Neuronal stem cell (in vitro differentiated cells): Measurements from ENCODE around the gene IFNAR2.
A peak's percentile ranks its signal among the peaks of the same experiment; 100 is the strongest.

Source experiments
- DNase-seq: peaks from one replicate; pipeline ENCODE4 v3.0.0-alpha.2; 2013; ENCODE audit warnings: low spot score
- H2AFZ ChIP-seq: one replicate; pipeline ENCODE4 v1.6.1; 2013; ENCODE audit warnings: mild to moderate bottlenecking, low read length, inconsistent platforms
- H2AK5ac ChIP-seq: 2 replicates; pipeline ENCODE4 v1.6.1; 2013; ENCODE audit warnings: low read depth, mild to moderate bottlenecking, inconsistent platforms, low read length, moderate library complexity, mixed read lengths
- H2BK120ac ChIP-seq: 2 replicates; pipeline ENCODE4 v1.6.1; 2013; ENCODE audit warnings: low read depth, mild to moderate bottlenecking, inconsistent platforms, low read length, moderate library complexity, mixed read lengths
- H2BK12ac ChIP-seq: one replicate; pipeline ENCODE4 v1.6.1; 2013; ENCODE audit warnings: low read length, inconsistent platforms
- H2BK15ac ChIP-seq: 2 replicates; pipeline ENCODE4 v1.6.1; 2013; ENCODE audit warnings: mild to moderate bottlenecking, low read length, inconsistent platforms, mixed read lengths
- H2BK5ac ChIP-seq: one replicate; pipeline ENCODE4 v1.6.1; 2013; ENCODE audit warnings: inconsistent platforms, mild to moderate bottlenecking, low read length, moderate library complexity
- H3K14ac ChIP-seq: one replicate; pipeline ENCODE4 v1.6.1; 2013; ENCODE audit warnings: low read length, inconsistent platforms
- H3K18ac ChIP-seq: 2 replicates; pipeline ENCODE4 v1.6.1; 2013; ENCODE audit warnings: low read length, inconsistent platforms
- H3K23ac ChIP-seq: 2 replicates; pipeline ENCODE4 v1.6.1; 2013; ENCODE audit warnings: low read depth, mild to moderate bottlenecking, mixed read lengths, low read length, inconsistent platforms; ENCODE audit not compliant: poor library complexity
- H3K27ac ChIP-seq: replicated peaks from 3 replicates; pipeline ENCODE4 v1.5.1; 2013; ENCODE audit warnings: low read length, inconsistent platforms
- H3K27me3 ChIP-seq, 3 experiments: 2 replicates each; pipeline ENCODE4 v1.6.1; 2013; ENCODE audit warnings: low read length in 3 of 3, mild to moderate bottlenecking in 2 of 3, inconsistent platforms in 1 of 3, low read depth in 1 of 3, mixed read lengths in 1 of 3, moderate library complexity in 1 of 3; ENCODE audit not compliant: control insufficient read depth in 3 of 3, insufficient read depth in 3 of 3
- H3K36me3 ChIP-seq, 2 donors: replicated peaks in 1 of 2; 2 replicates each; pipeline ENCODE4 v1.6.1; 2013; ENCODE audit warnings: low read length in 2 of 2; ENCODE audit not compliant: control insufficient read depth in 2 of 2, insufficient read depth in 2 of 2
- H3K4ac ChIP-seq: 2 replicates; pipeline ENCODE4 v1.6.1; 2013; ENCODE audit warnings: inconsistent platforms, mild to moderate bottlenecking, low read length, moderate library complexity
- H3K4me1 ChIP-seq, 2 donors: 1 replicate in 1 of 2; 2 replicates in 1 of 2; pipeline ENCODE4 v1.6.1; 2013; ENCODE audit warnings: low read length in 2 of 2, low read depth in 1 of 2; ENCODE audit not compliant: control insufficient read depth in 2 of 2, insufficient read depth in 1 of 2
- H3K4me2 ChIP-seq: one replicate; pipeline ENCODE4 v1.6.1; 2013; ENCODE audit warnings: mild to moderate bottlenecking, low read length, inconsistent platforms; ENCODE audit not compliant: insufficient read depth, poor library complexity, severe bottlenecking
- H3K4me3 ChIP-seq, 2 donors: 2 replicates each; pipeline ENCODE4 v1.5.1; 2013; ENCODE audit warnings: low read length in 2 of 2, mild to moderate bottlenecking in 2 of 2, inconsistent platforms in 1 of 2, moderate library complexity in 1 of 2
- H3K79me1 ChIP-seq: one replicate; pipeline ENCODE4 v1.6.1; 2013; ENCODE audit warnings: low read depth, mild to moderate bottlenecking, inconsistent platforms, low read length, moderate library complexity
- H3K9ac ChIP-seq: one replicate; pipeline ENCODE4 v1.6.1; 2013; ENCODE audit warnings: mild to moderate bottlenecking, low read depth, low read length, inconsistent platforms; ENCODE audit not compliant: poor library complexity
- H3K9me3 ChIP-seq, 2 donors: replicated peaks in 1 of 2; 2 replicates each; pipeline versions ENCODE3 to v1.6.1; 2013; ENCODE audit warnings: low read length in 2 of 2, mild to moderate bottlenecking in 2 of 2, inconsistent platforms in 1 of 2, low read depth in 1 of 2, mixed read lengths in 1 of 2, moderate library complexity in 1 of 2; ENCODE audit not compliant: control insufficient read depth in 2 of 2, insufficient read depth in 1 of 2
- H4K8ac ChIP-seq: one replicate; pipeline ENCODE4 v1.6.1; 2013; ENCODE audit warnings: low read depth, mild to moderate bottlenecking, inconsistent platforms, low read length, moderate library complexity
- H4K91ac ChIP-seq: one replicate; pipeline ENCODE4 v1.6.1; 2013; ENCODE audit warnings: low read length, low read depth, mild to moderate bottlenecking, inconsistent platforms; ENCODE audit not compliant: poor library complexity
- WGBS, 2 donors: extraction: QIAGEN DNeasy Blood & Tissue Kit; methylation state at CpG; one replicate each; pipeline ENCODE4 v1.1.7; 2013; ENCODE audit warnings: missing lambda C conversion rate in 2 of 2, mixed read lengths in 1 of 2; ENCODE audit not compliant: insufficient read length in 2 of 2, insufficient replicate concordance in 1 of 2; ENCODE audit errors: extremely low coverage in 2 of 2; 5-methylcytosine and 5-hydroxymethylcytosine counted together

Gene IFNAR2

GRCh38 chr21:33265664-33266049 lies 35.9 kb downstream of the IFNAR2 start:
- H2BK5ac ChIP-seq, result no peak overlapping the region
- H2BK120ac ChIP-seq, result no peak overlapping the region
- H3K9me3 ChIP-seq, result peaks cover 0 to 2% of the 10 kb centered on the region in 2 donors
- H2AK5ac ChIP-seq, result no peak overlapping the region
- no peaks in the 10 kb centered on the region for H3K27me3 ChIP-seq
- no peak overlapping the region for H3K18ac ChIP-seq
- no peak overlapping the region for H3K4ac ChIP-seq
- no peak overlapping the region for H4K91ac ChIP-seq
- peak overlapping the region in 1 of 2 donors; percentile 76 for H3K4me3 ChIP-seq
- no peak overlapping the region for H3K14ac ChIP-seq
- no peak overlapping the region for H4K8ac ChIP-seq
- no peak overlapping the region for H2AFZ ChIP-seq
- no peak overlapping the region for H3K23ac ChIP-seq
- H3K27ac ChIP-seq, result no peak overlapping the region
- H2BK15ac ChIP-seq, result no peak overlapping the region
- H3K9ac ChIP-seq, result no peak overlapping the region
- H3K4me1 ChIP-seq, result peaks cover 0 to 4% of the 10 kb centered on the region in 2 donors
- H2BK12ac ChIP-seq, result no peak overlapping the region
- peak; percentile 6 for DNase-seq
- WGBS, 2 donors, result no CpG with 5 or more reads among the region's 12 CpGs
- peak overlapping the region; percentile 68 for H3K4me2 ChIP-seq
- H3K79me1 ChIP-seq, result peaks cover 2% of the 10 kb centered on the region
- peaks cover 4 to 46% of the 10 kb centered on the region in 2 donors for H3K36me3 ChIP-seq

DNA sequence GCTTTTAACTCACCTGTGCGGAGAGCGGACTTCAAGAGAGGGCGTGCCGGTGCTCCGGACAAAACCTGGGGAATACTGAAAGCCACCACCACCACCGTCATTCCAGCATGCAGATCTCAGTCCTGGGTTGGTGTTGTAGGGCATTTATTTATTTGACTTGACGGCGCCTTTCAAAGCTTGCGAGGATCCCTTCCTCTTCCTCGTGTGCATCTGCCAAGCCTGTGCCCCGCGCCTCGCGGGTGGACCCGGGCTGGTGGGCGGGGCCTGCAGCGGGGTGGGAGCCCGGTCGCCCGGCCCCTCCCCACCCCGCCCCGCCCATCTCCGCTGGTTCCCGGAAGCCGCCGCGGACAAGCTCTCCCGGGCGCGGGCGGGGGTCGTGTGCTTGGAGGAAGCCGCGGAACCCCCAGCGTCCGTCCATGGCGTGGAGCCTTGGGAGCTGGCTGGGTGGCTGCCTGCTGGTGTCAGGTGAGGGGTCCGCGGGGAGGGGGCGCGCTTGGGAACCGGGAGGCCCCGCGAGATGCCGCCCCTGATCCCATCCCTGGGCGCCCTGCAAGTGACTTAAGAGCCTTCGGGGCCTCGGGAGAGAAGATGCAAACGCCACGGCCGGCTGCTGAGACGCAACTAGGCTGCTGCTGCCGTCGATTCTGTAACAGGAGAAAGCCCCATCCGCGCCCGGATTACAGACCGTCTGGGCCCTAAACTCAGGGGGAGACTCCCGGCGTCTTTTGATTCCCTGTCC lies 36.5 kb downstream of the IFNAR2 start, which contains the start of gene IL10RB:
Gene IL10RB, plus strand, starts transcription at position 318 of the 739 bp plus-strand sequence. Its CDS starts 99 bp downstream, at position 417.
- peak; percentile 75 for DNase-seq
- Histone ChIP-seq H3K9ac (peak within 1 kb of the TSS; percentile 80), H3K9me3 (peaks cover 0 to 2% of the 10 kb centered on the region in 2 donors), H3K36me3 (peaks cover 4 to 46% of the 10 kb centered on the region in 2 donors), H4K8ac (no peak within 1 kb of the TSS), H3K14ac (no peak within 1 kb of the TSS), H3K4me2 (peak within 1 kb of the TSS; percentile 79), H2BK12ac (no peak within 1 kb of the TSS), H3K4ac (no peak within 1 kb of the TSS), H4K91ac (no peak within 1 kb of the TSS), H2BK5ac (no peak within 1 kb of the TSS), H2BK120ac (peak within 1 kb of the TSS; percentile 23), H3K27me3 (no peaks in the 10 kb centered on the region), H3K27ac (no peak within 1 kb of the TSS), H3K18ac (peak within 1 kb of the TSS; percentile 87), H3K23ac (peak within 1 kb of the TSS; percentile 90), H3K79me1 (peaks cover 2% of the 10 kb centered on the region), H3K4me3 (peak within 1 kb of the TSS; percentile 31 to 88), H2AK5ac (peak within 1 kb of the TSS; percentile 51), H2BK15ac (no peak within 1 kb of the TSS), H2AFZ (peak within 1 kb of the TSS; percentile 76), H3K4me1 (peaks cover 0 to 4% of the 10 kb centered on the region in 2 donors)
- no CpG with 5 or more reads among the region's 60 CpGs for WGBS, 2 donors

- Histone ChIP-seq H3K18ac (peak overlapping the region; percentile 44), H3K4me2 (peak overlapping the region; percentile 79), H3K14ac (no peak overlapping the region), H3K9me3 (peaks cover 0 to 2% of the 10 kb centered on the region in 2 donors), H3K27ac (no peak overlapping the region), H3K23ac (peak overlapping the region; percentile 90), H3K27me3 (no peaks in the 10 kb centered on the region), H2AK5ac (peak overlapping the region; percentile 51), H2BK5ac (no peak overlapping the region), H2BK120ac (no peak overlapping the region), H4K8ac (no peak overlapping the region), H3K79me1 (peaks cover 2% of the 10 kb centered on the region), H2BK15ac (no peak overlapping the region), H2AFZ (no peak overlapping the region), H3K4ac (no peak overlapping the region), H3K9ac (peak overlapping the region; percentile 50), H3K4me1 (peaks cover 0 to 4% of the 10 kb centered on the region in 2 donors), H3K4me3 (peak overlapping the region; percentile 31 to 88), H4K91ac (no peak overlapping the region), H3K36me3 (peaks cover 4 to 43% of the 10 kb centered on the region in 2 donors), H2BK12ac (no peak overlapping the region)
- no peak for DNase-seq
- WGBS, 2 donors, result no CpG with 5 or more reads among the region's 8 CpGs
Observed at GRCh38 chr21:33266789-33267135, 37.0 kb downstream of the IFNAR2 start.

- no peak overlapping the region for H3K18ac ChIP-seq
- no peak overlapping the region for H3K4ac ChIP-seq
- H2BK12ac ChIP-seq, result no peak overlapping the region
- no peak overlapping the region for H3K9ac ChIP-seq
- no peak overlapping the region for H3K23ac ChIP-seq
- peaks cover 4 to 40% of the 10 kb centered on the region in 2 donors for H3K36me3 ChIP-seq
- no peak overlapping the region for H2BK5ac ChIP-seq
- no peak overlapping the region for H3K4me2 ChIP-seq
- H4K8ac ChIP-seq, result no peak overlapping the region
- H4K91ac ChIP-seq, result no peak overlapping the region
- H3K79me1 ChIP-seq, result peaks cover 2% of the 10 kb centered on the region
- H2AK5ac ChIP-seq, result no peak overlapping the region
- no peak overlapping the region for H3K27ac ChIP-seq
- H2AFZ ChIP-seq, result no peak overlapping the region
- DNase-seq, result no peak
- H3K4me1 ChIP-seq, result peaks cover 0 to 4% of the 10 kb centered on the region in 2 donors
- no CpG with 5 or more reads among the region's 7 CpGs for WGBS, 2 donors
- H3K27me3 ChIP-seq, result no peaks in the 10 kb centered on the region
- H3K9me3 ChIP-seq, result peaks cover 0 to 2% of the 10 kb centered on the region in 2 donors
- H3K4me3 ChIP-seq, result no peak overlapping the region
- H3K14ac ChIP-seq, result no peak overlapping the region
- no peak overlapping the region for H2BK15ac ChIP-seq
- no peak overlapping the region for H2BK120ac ChIP-seq
Observed at GRCh38 chr21:33267250-33267649, 37.5 kb downstream of the IFNAR2 start.
